Measurements from ENCODE around the gene ATP6V1B1. TPM values are rescaled to one million over a fixed set of nuclear protein-coding genes. Genes with fewer than 3 reads are reported as not detected.

ATP6V1B1 gene
- total RNA-seq, 1 donor: not detected

GRCh38 chr2:70905443-70906421, 30.0 kb upstream of the ATP6V1B1 start:
- no peak for DNase-seq (ENCODE audit: low read depth)
- no peak for TF ChIP-seq CTCF (IDR thresholded peaks at IDR 0.05; ENCODE audit: insufficient read depth, low read depth, low read length)
- H3K4me3 ChIP-seq (ENCODE audit: low read depth, low read length): no peak overlapping the region

DNA sequence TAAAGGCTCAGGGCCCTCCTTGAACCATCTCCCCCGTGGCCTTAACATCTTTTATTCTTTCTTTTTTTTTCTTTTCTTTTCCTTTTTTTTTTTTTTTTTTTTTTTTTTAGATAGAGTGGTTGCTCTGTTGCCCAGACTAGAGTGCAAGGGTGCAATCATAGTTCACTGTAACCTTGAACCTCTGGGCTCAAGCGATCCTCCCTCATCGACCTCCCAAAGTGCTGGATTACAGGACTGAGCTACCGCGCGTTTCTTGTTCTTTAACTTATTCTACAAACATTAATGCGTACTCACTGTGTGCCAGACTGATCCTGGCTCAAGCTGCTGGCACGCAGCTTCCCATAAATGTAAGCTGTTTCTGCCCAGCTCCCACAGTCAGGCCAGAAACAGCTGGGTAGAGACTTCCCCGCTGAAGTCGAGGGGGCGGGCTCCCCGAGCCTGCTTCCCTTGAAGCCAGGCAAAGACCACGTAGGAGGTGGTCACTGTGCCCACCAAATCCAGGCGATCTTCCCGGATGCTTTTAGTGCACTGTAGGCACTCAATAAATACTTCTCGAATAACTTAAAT, 29.2 kb upstream of the ATP6V1B1 start:
- H3K4me3 ChIP-seq (ENCODE audit: low read depth, low read length): no peak overlapping the region
- no peak for TF ChIP-seq CTCF (IDR thresholded peaks at IDR 0.05; ENCODE audit: insufficient read depth, low read depth, low read length)
- DNase-seq (ENCODE audit: low read depth): peak; percentile 21

- TF ChIP-seq CTCF (IDR thresholded peaks at IDR 0.05; ENCODE audit: insufficient read depth, low read depth, low read length): no peak
- DNase-seq (ENCODE audit: low read depth): peak; percentile 68
- peak overlapping the region; percentile 52 for H3K4me3 ChIP-seq (ENCODE audit: low read depth, low read length)
These were observed 28.3 kb upstream of the ATP6V1B1 start for GRCh38 chr2:70907130-70908057.

GRCh38 chr2:70916291-70916690, 19.4 kb upstream of the ATP6V1B1 start:
- H3K4me3 ChIP-seq (ENCODE audit: low read depth, low read length): no peak overlapping the region
- TF ChIP-seq CTCF (IDR thresholded peaks at IDR 0.05; ENCODE audit: insufficient read depth, low read depth, low read length): no peak
- no peak for DNase-seq (ENCODE audit: low read depth)

DNA sequence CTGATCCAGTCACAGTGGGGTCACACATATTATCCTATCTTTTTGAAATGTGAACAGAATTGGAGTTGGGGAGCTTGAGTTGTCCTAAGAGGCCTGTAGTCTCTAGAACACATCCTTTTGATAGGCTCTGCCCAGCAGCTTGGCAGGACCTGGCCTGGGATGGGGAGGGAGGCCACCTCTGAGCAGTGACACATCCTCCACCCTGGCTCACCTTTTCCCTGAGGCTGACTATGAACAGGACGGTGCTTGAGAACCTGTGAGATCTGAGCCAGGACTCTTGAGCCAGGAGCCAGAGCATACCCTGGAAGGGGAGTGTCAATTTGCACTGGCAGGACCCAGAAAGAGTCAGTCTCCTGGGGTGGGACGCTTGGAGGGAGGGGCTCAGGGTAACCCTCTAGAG, 17.7 kb upstream of the ATP6V1B1 start:
- TF ChIP-seq CTCF (IDR thresholded peaks at IDR 0.05; ENCODE audit: insufficient read depth, low read depth, low read length): no peak
- no peak overlapping the region for H3K4me3 ChIP-seq (ENCODE audit: low read depth, low read length)
- DNase-seq (ENCODE audit: low read depth): no peak

GRCh38 chr2:70919672-70920366, 15.9 kb upstream of the ATP6V1B1 start:
- DNase-seq (ENCODE audit: low read depth): peak; percentile 80
- peak; percentile 91 for TF ChIP-seq CTCF (IDR thresholded peaks at IDR 0.05; ENCODE audit: insufficient read depth, low read depth, low read length)
- no peak overlapping the region for H3K4me3 ChIP-seq (ENCODE audit: low read depth, low read length)
